Body of pancreas (tissue), 4 donors: Measurements from ENCODE around the gene CGB2.

Experiments used
- CTCF ChIP-seq, 7 experiments: fragments of 450-650 bp in 4 of 7; fragments of 200-600 bp in 3 of 7; sonication (generic) in 3 of 7; IDR thresholded peaks; one replicate each; pipeline ENCODE4 v1.5.1; 2016 to 2019; ENCODE audit warnings: antibody characterized with exemption in 7 of 7
- POLR2A ChIP-seq, 3 donors: fragments of 450-650 bp; IDR thresholded peaks; one replicate each; pipeline ENCODE4 v1.6.1; 2016; ENCODE audit warnings: antibody characterized with exemption in 3 of 3, mild to moderate bottlenecking in 2 of 3

- no peak for TF ChIP-seq POLR2A (IDR thresholded peaks at IDR 0.05)
- TF ChIP-seq CTCF (IDR thresholded peaks at IDR 0.05), result no peak
Observed at GRCh38 chr19:48982280-48982679, 49.4 kb upstream of the CGB2 start.
